Epithelial cell of prostate (primary cell): ENCODE measurements around the gene FURIN.
"Not testable (repeated sequence)": the region's sequence is repeated elsewhere in the genome, so short reads cannot be mapped to it uniquely, and the experiment has no call there.

ENCODE experiments used
- DNase-seq: peaks from one replicate; pipeline ENCODE4 v3.0.0-alpha.2; 2011; ENCODE audit warnings: low read depth, low spot score
- H3K27ac ChIP-seq: fragments of 450-650 bp; 2 replicates; pipeline ENCODE4 v1.5.1; 2017; ENCODE audit warnings: mild to moderate bottlenecking

Gene FURIN

DNA sequence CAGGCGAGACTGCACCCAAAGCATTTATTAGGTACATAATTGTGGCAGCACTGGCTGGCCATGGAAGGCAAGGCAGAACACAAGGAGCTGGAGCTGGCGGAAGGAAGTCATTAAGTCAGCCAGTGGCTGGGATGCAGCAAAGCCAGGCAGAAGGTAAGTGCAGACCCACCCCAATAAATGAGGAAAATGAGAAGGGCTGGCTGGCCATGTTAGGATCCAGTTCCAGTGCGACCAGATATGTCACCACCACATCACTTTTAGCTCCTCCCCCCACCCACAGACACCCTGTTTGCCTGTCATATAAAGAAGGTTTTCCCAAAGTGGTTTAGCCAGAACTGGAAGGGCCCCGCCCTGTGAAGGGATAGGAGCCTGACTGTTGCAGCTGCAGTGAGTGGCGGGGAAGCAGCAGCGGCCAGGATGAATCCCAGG, at the start of gene FURIN:
TSS of gene FURIN (plus strand) at position 328 of the 429 bp plus-strand sequence. CDS start 7,153 bp downstream, outside the sequence.
- DNase-seq, result no peak
- peak within 1 kb of the TSS; percentile 89 for H3K27ac ChIP-seq

DNA sequence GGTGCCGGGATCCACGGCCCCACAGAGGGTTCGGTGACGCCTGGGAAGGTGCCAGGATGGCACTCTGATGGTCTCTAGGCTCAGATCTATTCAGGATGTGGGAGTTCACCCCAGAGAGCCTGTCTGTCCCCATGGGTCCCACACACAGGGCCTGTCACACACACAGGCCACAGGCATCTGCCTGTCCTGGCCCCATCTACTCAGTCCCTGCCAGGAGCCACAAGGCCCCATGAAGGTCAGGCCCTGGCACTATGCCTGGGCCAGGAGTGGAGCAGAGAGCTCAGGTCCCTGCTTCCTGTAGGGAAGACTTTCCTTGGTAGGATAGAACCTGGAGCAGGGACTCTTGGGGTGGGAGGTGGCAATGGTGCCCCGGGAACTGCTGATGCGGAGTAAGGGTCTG, 49.0 kb upstream of the FURIN start:
- DNase-seq, result no peak
- H3K27ac ChIP-seq, result no peak overlapping the region

DNA sequence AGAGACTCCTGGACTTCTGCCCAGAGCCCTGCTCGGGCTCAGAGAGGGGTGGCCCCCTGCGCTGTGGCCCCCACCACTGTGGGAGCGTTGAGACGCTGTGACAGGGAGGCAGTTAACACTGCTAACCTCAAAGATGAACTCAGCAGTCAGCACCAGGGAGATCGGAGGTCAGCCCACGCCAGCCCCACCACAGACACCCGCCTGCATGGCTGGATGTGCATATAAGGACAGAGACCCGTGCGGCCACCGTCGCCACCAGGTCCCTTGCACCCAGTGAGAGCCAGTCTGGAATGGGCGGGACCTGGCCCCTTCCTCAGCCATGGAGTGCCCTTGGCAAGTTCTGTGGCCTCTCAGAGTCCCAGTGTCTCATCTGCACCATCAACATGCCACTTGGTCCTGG, 48.5 kb upstream of the FURIN start:
- no peak for DNase-seq
- no peak overlapping the region for H3K27ac ChIP-seq

DNA sequence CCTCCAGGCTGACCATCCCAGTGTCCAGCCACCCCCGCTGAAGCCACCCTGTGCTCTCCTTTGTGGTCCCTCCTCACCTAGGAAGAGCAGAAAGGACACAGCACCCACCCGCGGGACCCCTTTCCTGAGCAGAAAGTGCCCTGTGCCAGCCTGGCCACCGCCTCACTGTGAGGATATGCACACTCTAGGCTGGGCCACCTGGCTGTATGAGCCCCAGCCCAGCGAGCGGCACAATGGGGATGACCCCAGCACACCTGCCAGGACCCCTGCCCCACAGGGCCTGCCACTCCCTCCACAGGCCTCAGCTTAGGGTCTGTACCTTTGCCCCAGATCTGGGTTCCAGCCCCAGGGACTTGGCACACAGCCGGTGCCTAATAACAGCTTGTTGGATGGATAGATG, 47.9 kb upstream of the FURIN start:
- DNase-seq, result no peak
- H3K27ac ChIP-seq, result no peak overlapping the region

DNA sequence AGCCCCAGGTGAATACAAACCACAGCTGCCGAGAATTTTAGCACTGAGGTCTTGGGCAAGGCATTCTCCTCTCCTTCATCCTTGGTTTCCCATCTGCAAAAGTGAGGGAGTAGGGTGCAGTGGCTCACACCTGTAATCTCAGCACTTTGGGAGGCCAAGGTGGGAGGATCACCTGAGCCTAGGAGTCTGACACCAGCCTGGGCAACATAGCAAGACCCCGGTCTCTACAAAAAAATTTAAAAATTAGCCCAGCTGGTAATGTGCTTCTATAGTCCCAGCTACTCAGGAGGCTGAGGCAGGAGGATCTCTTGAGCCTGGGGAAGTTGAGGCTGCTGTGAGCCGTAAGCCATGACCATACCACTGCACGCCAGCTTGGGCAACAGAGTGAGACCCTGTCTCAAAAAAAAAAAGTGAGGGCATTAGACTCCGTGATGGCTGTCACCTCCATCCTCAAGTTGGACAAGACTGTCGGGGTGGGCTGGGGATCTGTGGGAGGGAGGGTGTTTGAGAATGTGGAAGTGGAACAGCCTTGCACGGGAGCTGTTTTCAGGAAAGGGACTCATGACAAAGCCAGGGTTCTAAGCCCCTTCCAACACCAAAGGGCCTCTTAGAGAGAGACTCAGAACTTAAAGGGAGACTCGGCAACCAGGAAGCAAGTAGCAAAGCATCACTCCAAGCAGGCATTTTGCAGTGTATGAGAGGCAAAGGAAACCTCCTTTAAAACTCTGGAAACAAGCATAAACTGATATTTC, 46.0 kb upstream of the FURIN start:
- H3K27ac ChIP-seq, result no peak overlapping the region
- no peak for DNase-seq

DNA sequence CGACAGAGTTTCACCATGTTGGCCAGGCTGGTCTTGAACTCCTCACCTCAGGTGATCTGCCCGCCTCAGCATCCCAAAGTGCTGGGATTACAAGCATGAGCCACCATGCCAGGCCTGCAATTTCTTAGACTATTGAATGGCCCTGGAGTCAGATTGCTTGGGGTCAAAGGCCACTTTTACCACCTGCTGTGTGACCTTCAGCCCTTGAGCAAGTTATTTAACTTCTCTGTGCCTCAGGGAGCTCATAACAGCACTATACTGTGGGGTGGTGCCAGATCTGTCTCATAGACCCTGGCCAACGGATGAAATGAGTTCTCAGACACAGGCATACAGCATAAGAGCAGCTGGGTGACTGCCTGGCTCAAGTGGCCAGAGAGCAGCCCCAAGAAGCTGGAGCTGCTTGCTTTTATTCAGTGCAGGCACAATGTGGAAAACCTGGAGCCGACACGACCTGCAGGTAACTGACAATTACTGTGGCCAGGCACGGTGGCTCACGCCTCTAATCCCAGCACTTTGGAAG, 44.9 kb upstream of the FURIN start:
- no peak overlapping the region for H3K27ac ChIP-seq
- no peak for DNase-seq

DNA sequence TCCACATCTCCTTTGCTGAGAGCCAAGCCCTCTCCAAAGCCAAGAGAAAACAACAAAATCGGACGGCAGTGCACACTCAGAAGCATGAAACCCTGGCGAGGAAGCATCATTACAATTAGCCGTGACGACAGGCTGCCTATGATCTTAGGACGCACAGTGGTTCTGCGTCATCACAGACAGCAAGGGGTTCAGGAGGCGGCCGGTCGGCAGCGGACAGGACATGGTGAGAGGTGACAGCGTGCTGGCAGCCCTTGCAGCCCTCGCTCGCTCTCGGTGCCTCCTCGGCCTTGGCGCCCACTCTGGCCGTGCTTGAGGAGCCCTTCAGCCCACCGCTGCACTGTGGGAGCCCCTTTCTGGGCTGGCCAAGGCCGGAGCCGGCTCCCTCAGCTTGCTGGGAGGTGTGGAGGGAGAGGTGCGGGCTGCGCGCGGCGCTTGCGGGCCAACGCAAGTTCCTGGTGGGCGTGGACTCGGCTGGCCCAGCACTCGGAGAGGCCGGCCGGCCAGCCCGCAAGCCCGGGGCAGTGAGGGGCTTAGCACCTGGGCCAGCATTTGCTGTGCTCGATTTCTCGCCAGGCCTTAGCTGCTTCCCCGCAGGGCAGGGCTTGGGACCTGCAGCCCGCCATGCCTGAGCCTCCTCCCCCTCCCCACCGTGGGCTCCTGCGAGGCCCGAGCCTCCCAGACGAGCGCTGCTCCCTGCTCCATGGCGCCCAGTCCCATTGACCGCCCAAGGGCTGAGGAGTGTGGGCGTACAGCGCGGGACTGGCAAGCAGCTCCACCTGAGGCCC, 43.1 kb upstream of the FURIN start:
- H3K27ac ChIP-seq, DNase-seq: not testable (repeated sequence)

DNA sequence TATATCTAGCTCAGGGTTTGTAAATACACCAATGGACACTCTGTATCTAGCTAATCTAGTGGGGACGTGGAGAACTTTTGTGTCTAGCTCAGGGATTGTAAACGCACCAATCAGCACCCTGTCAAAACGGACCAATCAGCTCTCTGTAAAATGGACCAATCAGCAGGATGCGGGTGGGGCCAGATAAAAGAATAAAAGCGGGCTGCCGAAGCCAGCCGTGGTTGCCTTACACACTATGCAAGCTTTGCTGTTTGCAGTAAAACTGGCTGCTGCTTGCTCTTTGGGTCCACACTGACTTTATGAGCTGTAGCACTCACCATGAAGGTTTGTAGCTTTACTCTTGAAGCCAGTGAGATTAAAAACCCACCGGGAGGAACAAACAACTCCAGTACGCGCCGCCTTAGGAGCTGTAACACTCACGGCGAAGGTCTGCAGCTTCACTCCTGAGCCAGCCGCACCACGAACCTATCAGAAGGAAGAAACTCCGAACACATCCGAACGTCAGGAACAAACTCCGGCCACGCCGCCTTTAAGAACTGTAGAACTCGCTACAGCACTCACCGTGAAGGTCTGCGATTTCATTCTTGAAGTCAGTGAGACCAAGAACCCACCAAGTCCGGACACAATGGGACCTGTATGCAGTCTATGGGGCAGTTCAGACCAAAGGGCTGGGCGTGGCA, 42.0 kb upstream of the FURIN start:
- not testable (repeated sequence) for DNase-seq, H3K27ac ChIP-seq

DNA sequence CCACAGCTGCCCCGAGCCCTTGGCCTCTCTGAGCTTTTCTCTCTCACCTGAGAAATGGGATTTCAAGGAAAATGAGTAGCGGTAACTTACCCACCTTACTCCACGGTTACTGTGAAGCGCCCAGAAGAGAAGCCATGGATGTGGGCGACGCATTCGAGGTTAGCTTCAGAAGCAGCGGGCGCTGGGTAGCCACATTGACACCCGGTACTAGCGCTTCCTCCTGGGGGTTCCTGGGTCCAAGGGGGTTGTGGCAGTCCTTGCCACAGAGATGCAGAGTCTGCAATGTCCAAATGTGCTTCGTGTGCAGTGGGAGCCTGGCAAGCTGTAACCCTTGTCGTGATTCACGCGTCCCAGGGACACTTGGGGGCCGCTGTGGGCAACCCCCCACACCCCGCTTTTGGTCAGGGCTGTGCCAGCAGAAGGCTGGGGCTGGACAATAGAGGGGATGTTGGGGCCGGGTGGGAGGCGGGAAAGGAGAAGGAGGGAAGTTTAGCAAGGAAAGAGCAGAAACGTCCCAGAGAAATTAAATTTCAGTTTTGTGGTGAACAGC, 41.4 kb upstream of the FURIN start:
- H3K27ac ChIP-seq, result no peak overlapping the region
- DNase-seq, result no peak

DNA sequence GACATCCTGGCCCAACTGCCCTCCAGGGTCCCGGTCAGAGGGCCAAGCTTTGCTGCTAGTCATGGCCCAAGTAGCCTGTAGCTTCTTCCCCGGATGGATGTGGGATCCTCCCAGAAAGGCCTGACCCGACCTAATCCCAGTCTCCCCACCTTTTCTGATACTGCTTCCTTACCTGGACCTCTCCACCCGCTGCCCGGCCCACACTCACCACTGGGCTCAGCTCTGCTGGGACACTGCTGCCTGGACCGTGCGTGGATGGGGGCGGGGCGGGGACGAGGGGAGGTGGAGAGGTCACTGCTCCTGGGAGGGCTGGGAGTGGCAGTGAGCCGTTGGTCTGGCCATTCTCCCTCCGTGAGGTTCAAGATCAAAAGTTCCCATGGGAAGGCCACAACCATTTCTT, 40.3 kb upstream of the FURIN start:
- DNase-seq, result no peak
- H3K27ac ChIP-seq, result no peak overlapping the region

DNA sequence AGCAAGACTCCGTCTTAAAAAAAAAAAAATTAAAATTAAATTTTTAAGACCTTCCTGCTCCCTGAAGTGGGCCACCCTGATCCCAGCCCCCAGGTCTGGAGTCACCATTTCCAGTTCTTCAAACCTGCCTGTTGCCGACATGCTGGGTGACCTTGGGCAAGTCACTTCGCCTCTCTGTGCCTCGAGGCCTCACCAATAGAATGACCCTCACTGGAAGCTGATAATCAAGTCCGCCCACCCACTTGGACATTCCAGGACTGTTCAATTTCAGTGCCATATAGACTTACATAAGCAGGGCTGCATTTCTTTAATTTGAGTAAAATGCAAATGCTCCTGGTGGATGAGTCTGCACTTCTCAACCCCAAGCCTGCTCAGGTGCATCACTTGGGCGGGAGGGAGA, 39.3 kb upstream of the FURIN start:
- no peak overlapping the region for H3K27ac ChIP-seq
- no peak for DNase-seq

DNA sequence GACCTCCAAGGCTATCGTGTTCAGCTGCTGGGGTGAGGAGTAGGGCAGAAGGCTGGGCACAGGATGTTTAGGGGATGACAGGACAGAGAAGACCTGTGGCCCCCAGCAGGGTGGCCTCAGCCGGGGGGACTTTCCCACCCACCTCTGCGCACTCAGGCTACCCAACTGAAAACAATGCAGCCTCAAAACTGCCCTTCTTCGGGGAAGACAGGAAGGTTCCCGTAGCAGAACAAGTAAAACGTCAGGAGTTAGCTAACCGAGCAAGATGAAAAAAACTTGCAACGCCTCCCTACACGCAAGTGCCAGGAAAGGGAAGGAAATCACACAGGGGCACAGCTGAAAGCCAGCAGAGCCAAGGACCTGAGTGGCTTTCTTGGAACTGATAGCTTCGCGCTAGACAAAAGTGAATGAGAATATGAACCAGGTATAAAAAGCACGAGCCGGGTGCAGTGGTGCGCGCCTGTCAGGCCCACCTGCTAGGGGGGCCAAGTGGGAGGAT, 38.4 kb upstream of the FURIN start:
- no peak overlapping the region for H3K27ac ChIP-seq
- no peak for DNase-seq

DNA sequence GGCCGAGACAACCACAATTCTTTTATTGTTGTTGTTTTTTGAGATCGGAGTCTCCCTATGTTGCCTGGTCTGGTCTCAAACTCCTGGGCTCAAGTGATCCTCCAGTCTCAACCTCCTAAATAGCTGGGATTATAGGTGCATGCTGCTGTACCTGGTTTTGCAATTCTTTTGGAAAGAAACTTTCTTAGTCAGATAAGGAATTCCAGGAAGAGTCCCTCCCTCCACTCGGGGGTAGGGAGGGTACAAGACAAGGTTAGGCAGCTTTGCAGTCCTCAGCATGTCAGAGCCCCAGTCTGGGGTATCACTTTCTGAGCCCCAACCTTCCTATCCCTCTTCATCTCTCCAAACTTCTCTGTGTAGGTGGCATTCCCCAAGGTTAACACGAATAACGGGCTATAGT, 33.8 kb upstream of the FURIN start:
- no peak for DNase-seq
- H3K27ac ChIP-seq, result no peak overlapping the region

DNA sequence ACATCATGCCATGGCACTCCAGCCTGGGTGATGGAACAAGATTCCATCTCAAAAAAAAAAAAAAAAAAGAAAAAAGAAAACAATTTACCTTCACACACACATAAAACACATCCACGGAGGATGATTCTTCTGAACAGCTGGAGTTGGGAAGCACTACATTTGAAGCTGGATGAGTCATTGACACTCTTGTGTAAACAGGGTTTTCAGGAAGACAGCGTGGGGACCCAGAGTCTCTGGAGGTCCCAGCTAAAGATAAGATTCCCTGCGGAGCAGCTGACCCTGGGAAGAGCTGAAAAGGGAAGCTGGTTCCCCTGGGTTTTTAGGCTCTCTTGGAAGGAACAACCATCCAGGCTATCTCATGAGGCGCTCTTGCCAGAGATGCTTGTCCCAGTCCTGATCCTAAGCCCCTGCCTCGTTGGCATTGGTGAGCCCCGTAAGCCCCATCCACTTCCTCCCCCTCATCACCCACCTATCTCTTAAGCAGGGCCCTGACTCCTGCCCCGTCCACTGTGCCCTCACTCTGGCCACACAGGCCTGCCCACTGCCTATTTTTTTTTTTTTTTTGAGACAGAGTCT, 32.0 kb upstream of the FURIN start:
- H3K27ac ChIP-seq, result no peak overlapping the region
- DNase-seq, result no peak

DNA sequence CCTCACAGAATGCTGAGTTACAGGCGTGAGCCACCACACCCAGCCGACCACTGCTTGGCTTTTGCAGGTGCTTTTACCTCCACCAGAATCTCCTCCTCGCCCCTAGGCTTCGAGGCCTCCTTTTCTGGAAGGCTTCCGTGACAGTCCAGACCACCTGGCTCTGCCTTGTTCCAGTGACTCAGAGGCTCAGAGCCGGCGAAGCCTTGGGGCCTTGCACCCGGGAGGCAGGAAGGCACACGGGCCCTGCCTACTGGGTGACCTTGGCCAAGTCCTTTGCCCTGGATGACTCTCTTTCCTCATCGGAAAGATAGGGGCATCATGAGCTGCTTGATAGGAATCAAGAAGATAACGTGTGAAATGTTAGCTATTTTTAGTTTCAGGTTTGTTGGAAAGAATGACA, 31.3 kb upstream of the FURIN start:
- H3K27ac ChIP-seq, result no peak overlapping the region
- no peak for DNase-seq

DNA sequence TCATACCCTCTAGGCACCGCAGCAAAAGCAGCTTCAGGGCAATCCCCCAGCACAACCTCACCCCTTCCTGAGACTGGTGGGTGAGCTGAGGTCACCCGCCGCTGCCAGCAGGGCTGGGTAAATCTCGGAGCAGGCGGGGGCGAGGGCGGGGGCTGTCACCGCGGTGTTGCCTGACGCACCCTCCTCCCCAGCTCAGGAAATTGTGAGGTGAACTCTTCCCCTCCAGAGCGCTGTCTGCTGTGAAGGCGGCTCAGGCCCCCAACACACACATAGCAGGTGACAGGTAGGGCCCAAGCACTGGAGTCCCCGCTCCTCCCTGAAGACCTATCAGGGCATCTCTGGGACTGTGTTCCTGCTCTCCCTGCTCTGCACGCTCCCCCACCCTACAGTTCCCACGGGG, 30.2 kb upstream of the FURIN start:
- DNase-seq, result no peak
- no peak overlapping the region for H3K27ac ChIP-seq

DNA sequence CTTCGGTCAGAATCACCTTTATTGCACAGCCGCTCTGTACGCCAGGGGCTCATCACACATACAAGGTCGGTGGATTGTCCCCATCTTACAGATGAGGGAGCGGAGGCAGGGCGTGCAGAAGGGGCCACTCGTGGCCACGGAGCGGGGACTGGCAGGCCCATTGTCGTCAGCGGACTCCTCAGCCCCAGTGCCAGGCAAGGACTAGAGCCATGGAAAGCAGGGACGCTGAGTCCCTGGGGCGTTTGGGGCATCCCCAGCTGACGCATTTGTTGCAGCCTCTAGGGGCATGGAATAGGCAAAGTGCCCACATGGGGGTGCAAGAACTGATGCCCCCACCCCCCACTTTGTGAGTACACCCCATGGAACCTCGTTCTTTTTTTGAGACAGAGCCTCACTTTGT, 29.8 kb upstream of the FURIN start:
- peak overlapping the region; percentile 85 for H3K27ac ChIP-seq
- no peak for DNase-seq

DNA sequence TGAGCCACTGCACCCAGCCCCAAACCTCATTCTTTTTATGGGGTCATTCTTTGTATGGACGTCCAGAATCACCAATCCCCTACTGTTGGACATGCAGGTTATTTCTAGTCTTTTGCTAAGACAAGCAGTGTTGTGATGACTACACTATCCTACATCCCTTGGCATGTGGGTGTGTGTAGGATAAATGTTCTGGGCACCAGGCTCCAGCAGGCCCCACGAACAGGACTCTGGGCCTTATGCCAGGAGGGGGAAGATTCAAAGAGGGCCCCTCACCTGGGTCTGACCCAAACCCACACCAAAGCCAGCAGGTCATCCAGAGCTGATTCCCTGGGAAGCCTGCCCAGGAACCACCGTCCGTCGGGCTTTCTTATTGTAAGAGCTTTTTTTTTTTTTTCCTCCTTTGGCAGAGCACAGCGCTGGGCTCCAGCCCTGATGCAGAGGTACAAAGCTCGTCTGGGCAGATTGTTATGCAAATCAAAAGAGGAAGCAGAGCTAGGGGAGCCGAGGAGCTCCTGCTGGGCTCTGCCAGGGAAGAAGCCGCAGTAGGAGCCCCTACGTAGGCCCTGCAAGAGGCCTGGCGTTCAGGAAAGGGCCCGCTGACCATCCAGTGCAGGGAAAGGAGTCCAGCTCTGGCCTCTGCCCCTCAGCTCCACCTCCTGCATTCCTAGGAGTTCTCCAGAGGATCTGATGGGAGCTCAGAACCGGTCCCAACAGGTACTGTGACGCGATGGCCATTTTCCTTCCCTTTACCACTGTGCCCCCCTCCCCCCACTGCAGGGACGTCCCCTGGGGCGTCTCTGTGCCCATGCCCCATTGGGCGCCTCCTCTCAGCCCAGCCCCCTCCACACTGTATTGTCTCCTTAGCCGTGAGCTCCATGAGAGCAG, 29.0 kb upstream of the FURIN start:
- peak overlapping the region; percentile 85 for H3K27ac ChIP-seq
- peak; percentile 37 for DNase-seq
